A673 (cell line): ENCODE results near the gene LARP1.

ENCODE experiments used
- CTCF ChIP-seq: fragments of 300-800, 200-600 bp; sonication (generic); conservative IDR thresholded peaks from 2 replicates; pipeline ENCODE4 v1.5.1; 2017; ENCODE audit warnings: low read depth, mild to moderate bottlenecking, antibody characterized with exemption, low read length, moderate library complexity, mixed read lengths
- EZH2 ChIP-seq: fragments of 200-600 bp; sonication (generic); IDR thresholded peaks from 2 replicates; pipeline ENCODE4 v1.6.1; 2017; ENCODE audit warnings: borderline replicate concordance, low read depth, mild to moderate bottlenecking, mixed read lengths, antibody characterized with exemption, low read length; ENCODE audit not compliant: poor library complexity, severe bottlenecking

- no peak for TF ChIP-seq CTCF
- no peak for TF ChIP-seq EZH2
These were observed 94.6 kb downstream of the LARP1 start for GRCh38 chr5:154849791-154850201.
